ENCODE data around the gene KLRF2.

The KLRF2 gene

GRCh38 chr12:9911708-9912107, 30.4 kb downstream of the KLRF2 start (continued):
- TF ChIP-seq ZNF398 (tag by site-specific recombination; IDR thresholded peaks at IDR 0.05) (no peak), ZNF664 (tag by site-specific recombination; IDR thresholded peaks at IDR 0.05) (no peak), KLF17 (tag by site-specific recombination; IDR thresholded peaks at IDR 0.05) (no peak), ZBTB11 (tag by site-specific recombination; conservative IDR thresholded peaks at IDR 0.05; ENCODE audit: low read depth) (no peak), ZSCAN4 (tag by site-specific recombination; IDR thresholded peaks at IDR 0.05) (no peak), ZNF37A (tag by site-specific recombination; IDR thresholded peaks at IDR 0.05) (no peak), TRIM28 (IDR thresholded peaks at IDR 0.05; ENCODE audit: borderline replicate concordance, low read length) (no peak)

GRCh38 chr12:9919443-9919842, 38.2 kb downstream of the KLRF2 start:
- H3K4me1 ChIP-seq (ENCODE audit: control insufficient read depth, insufficient read depth, low read length): no peaks in the 10 kb centered on the region

More at GRCh38 chr12:9919443-9919842, 38.2 kb downstream of the KLRF2 start:
- Histone ChIP-seq H3K9me3 (ENCODE audit: control insufficient read depth, insufficient read depth, low read depth, low read length) (no peaks in the 10 kb centered on the region), H3K36me3 (ENCODE audit: control insufficient read depth in 2 of 2, insufficient read depth in 1 of 2, low read length in 2 of 2) (no peaks in the 10 kb centered on the region), H3K4me3 (ENCODE audit: low read depth, low read length) (no peak overlapping the region), H3K27ac (ENCODE audit: extremely low read depth, low read depth, low read length) (no peak overlapping the region)
- ChIA-PET POLR2A (no interaction called here), CTCF (no interaction called here)
- TF ChIP-seq YY2 (tag by site-specific recombination; IDR thresholded peaks at IDR 0.05) (no peak), ZNF221 (tag by site-specific recombination; IDR thresholded peaks at IDR 0.05; ENCODE audit: borderline replicate concordance) (no peak), KLF8 (tag by site-specific recombination; IDR thresholded peaks at IDR 0.05) (no peak), YY1 (tag by site-specific recombination; IDR thresholded peaks at IDR 0.05) (no peak), ZNF544 (tag by site-specific recombination; IDR thresholded peaks at IDR 0.05) (no peak), ZNF585B (tag by site-specific recombination; IDR thresholded peaks at IDR 0.05) (no peak), KLF17 (tag by site-specific recombination; IDR thresholded peaks at IDR 0.05) (no peak), ZNF391 (tag by site-specific recombination; IDR thresholded peaks at IDR 0.05; ENCODE audit: borderline replicate concordance, low read depth) (no peak), BCL6B (tag by site-specific recombination; IDR thresholded peaks at IDR 0.05) (no peak), ZNF645 (tag by site-specific recombination; IDR thresholded peaks at IDR 0.05) (no peak), ZNF398 (tag by site-specific recombination; IDR thresholded peaks at IDR 0.05) (no peak), ZBTB11 (tag by site-specific recombination; conservative IDR thresholded peaks at IDR 0.05; ENCODE audit: low read depth) (no peak), REPIN1 (tag by site-specific recombination; IDR thresholded peaks at IDR 0.05; ENCODE audit: low read depth) (no peak), ZBTB8A (tag by site-specific recombination; IDR thresholded peaks at IDR 0.05) (no peak), SALL2 (tag by site-specific recombination; IDR thresholded peaks at IDR 0.05; ENCODE audit: borderline replicate concordance) (no peak)

Data from HEK293 (cell line).